HG02938 (cell line): Measurements from ENCODE around the gene CSNK2A2.

Source experiments
- ATAC-seq: cut with Tn5 transposase; IDR thresholded peaks from one replicate; pipeline ENCODE4 v1.9.1; 2021; ENCODE audit warnings: mild to moderate bottlenecking, moderate library complexity; ENCODE audit not compliant: unreplicated experiment

The CSNK2A2 gene

DNA sequence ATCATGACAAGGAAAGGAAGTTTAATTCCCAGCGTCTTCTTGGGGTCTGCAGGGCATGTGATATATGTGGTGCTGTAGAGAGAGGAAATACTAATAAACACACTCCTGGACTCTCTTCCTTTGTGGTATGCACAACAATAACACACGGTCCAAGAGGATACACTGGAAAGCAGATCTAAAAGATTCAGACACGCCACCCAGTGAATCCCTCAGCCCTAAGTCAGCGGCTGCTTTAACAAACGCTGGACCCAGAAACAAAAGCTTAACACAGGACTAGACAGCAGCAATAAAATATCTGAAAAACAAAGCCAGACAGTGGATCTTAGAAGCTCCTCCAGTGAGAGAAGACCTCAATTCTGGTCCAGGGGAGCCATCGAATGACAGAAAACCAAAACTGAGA is 81.8 kb downstream of the CSNK2A2 start:
- no peak for ATAC-seq

DNA sequence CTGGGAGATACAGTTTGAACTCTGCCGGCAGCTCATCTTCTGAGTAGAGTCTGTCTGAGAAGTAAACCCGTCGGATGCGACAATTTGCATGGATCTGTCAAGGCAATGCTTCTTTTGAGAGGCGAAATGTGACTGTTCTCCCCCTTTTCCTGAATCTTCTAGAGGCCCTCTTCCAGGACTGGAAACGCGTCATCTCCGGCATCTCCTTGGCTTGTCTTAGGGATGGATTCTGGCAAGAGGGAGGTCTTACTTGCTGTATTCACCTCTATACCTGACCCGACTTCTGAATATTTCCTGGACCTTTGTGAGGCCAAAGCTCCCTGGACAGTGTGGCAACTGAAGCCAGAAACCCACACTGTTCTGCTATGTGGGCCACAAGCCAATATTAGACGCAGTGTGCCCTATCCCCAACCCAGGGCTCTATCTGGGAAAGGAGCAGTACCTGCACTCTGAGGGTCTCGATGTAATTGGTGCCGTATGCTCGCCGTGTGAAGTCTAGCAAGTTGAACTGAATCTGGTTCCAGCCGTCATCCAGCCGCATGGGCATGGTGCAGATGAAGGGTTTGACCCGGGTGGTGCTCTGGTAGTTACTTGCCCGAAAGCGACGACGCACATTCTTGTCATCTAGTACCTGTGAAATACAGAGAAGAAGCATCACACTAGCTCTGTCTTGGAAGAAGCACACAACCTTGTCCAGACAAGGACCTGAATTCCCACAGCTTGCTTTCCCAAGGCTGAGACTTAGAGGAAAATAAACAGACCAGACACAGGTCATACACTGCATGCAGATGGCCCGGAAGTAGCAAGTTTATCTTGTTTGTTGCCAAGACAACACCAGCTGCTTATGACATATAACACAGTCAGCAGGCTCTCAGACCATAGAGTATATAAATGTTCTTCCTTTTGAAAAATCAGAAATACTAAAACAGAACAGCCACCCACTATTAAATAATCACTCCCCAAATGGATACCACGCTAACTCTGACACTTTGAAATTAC is 82.8 kb downstream of the CSNK2A2 start:
- no peak for ATAC-seq

DNA sequence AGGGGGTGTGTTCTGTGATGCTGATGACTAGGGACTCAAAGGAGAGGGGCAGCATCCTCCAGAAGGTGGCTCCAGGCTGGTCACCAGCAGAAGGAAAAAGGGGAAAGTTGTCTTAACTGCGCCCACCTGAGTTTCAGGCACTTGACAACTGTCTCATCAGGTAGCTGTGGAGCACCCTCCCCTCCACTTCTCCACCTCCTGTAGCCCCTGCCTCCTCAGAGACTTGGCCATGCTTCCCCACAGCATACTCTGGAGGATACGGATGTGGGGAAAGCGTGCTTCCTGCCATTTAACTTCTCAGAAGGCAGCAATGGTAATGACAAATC is 86.6 kb downstream of the CSNK2A2 start:
- no peak for ATAC-seq

DNA sequence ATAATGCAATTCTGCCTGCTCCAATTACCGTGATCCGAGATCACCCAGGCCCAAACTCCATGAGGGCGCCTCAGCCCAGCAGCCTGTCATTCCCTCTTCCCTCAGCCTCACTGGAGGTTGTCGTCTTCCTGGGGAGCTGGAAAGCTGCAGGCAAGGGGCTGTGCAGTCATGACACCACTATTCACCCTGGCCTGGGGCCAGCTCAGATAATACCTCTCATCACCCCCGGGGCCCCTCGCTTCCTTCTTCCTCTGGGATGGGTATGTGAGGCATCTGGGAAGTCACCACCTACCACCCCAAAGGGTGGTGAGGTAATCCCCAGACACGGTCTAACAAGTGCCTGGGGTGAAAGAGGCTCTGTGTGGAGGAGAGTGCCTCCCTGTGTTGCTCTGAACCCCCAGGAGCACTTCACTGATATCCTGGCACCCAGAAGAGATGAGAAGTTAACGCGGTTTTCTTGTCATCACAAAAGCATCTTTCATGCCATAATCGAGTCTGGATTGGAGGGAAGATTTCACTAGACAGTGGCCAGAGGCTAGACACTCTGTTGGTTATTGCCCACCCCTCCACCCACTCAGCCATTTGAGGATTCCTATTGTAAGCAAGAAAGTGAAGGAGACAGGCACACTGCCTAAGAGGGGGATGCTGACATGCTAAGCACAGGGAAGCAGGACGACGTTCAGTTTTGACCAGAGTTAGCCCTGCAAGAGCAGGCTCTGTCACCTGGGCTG is 87.2 kb downstream of the CSNK2A2 start:
- ATAC-seq, result no peak

DNA sequence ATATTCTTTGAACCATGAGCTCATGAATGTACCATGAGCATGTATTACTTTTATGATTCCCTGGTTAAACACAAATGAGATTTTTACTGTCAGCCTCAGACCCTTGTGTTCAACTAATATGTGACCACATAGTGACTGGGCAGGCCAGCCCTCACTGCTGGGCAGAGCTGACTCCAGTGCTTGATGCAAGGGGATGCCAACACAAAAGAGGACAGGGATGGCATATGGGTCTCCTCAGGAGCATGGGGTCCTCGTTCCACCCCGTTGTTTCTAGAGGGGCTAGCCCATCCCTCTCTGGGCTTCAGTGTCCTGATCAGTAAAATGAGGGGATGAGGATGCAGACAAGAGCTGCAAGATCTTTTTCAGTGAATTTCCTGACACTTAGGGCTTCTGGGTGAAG is 88.0 kb downstream of the CSNK2A2 start:
- no peak for ATAC-seq

DNA sequence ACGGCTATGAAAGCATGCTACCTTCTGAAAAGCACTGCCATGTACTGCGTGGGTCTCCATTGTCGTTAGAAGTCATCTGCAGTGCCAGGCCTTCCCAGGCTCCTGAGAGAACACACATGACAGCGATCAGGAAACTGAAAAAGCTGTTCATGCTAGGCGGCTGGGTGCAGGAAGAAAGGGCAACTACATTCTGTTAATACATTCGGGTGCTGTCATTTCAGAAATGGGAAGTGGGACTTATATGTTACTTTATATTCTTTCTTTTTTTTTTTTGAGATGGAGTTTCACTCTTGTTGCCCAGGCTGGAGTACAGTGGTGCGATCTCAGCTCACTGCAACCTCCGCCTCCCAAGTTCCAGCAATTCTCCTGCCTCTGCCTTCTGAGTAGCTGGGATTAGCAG is 88.6 kb downstream of the CSNK2A2 start:
- ATAC-seq, result no peak
